Right hindlimb (tissue), 1 donor: ENCODE measurements around the gene MOB3B.
A peak's percentile ranks its signal among the peaks of the same experiment; 100 is the strongest.

ENCODE experiments used
- DNase-seq: peaks from one replicate; pipeline ENCODE4 v3.0.0-alpha.2; 2018

The MOB3B gene

DNA sequence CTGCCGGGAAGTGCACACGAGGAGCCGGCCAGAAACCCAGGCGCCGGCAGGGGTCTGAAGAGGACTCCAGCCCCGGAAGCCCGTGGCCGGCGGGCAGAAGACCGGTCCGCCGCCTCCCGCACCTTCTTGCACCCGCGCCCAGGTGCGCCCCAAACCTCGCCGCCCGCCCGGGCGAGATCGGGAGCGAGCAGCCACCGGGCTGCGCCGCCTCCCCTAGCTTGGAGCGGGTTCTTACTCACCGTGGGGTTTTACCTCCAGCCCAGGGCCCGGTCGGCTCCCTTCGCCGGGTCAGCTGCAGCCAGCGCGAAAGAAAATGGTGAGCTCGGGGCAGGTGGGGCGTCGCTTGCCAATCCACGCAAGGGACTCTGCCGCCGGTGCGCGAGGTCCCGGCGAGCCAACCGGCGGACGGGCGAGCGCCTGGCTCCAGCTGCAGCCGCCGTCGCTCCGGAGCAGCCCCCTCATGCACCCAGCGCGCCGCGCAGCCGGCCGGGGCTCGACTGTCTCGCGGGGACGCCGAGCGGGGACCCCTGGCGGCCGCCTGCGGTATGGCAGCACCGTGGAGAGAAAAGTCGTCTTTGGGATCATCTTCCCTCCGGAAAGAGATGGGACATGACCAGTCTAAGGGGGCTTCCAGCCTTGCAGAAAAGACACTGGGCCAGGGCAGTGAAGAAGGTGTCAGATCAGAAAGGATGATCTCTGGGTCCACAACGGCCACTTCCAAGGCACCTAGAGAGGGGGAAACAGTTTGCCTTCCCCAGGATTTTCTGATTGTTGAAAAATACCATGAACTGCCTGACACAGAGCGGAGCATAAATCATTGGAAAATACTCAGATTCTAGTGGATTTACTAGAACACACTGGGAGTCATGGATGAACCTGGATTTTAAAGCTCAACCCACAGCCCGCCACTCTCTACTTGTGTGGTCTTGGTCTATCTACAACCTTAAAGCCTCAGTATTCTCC is at the start of gene MOB3B:
MOB3B (minus strand) TSS at position 499 of the 963 bp plus-strand sequence. CDS start 74,264 bp downstream, outside the sequence.
- peak; percentile 90 for DNase-seq

DNA sequence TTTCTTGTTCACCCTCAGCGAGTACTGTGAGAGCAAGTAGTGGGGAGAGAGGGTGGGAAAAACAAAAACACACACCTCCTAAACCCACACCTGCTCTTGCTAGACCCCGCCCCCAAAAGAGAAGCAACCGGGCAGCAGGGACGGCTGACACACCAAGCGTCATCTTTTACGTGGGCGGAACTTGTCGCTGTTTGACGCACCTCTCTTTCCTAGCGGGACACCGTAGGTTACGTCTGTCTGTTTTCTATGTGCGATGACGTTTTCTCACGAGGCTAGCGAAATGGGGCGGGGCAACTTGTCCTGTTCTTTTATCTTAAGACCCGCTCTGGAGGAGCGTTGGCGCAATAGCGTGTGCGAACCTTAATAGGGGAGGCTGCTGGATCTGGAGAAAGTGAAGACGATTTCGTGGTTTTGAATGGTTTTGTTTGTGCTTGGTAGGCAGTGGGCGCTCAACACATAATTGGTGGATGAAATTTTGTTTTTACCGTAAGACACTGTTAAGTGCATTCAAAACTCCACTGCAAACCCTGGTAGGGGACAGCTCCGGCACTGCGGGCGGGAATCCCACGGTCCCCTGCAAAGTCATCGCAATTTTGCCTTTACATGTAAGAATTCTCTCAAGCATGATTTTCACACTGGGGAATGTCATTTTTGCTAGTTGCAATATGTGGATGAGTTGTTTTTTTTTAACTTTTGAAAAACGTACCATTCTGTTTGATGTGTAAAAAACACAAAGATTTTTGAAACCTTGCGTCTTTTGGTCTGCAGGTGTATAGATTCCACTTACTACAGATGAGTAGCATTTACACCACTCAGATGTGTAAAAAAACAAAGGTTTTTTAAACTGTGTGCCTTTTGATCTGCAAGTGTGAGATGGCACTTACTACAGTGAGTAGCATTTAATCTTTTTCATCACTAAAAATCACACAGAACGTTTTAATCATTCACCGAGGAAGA is 44.3 kb upstream of the MOB3B start:
- peak; percentile 94 for DNase-seq

DNA sequence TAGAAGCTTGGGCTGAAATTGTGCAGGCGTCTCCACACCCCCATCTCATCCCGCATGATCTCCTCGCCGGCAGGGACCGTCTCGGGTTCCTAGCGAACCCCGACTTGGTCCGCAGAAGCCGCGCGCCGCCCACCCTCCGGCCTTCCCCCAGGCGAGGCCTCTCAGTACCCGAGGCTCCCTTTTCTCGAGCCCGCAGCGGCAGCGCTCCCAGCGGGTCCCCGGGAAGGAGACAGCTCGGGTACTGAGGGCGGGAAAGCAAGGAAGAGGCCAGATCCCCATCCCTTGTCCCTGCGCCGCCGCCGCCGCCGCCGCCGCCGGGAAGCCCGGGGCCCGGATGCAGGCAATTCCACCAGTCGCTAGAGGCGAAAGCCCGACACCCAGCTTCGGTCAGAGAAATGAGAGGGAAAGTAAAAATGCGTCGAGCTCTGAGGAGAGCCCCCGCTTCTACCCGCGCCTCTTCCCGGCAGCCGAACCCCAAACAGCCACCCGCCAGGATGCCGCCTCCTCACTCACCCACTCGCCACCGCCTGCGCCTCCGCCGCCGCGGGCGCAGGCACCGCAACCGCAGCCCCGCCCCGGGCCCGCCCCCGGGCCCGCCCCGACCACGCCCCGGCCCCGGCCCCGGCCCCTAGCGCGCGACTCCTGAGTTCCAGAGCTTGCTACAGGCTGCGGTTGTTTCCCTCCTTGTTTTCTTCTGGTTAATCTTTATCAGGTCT is 43.5 kb upstream of the MOB3B start, which contains the start of gene C9orf72:
C9orf72 (minus strand) TSS at position 564 of the 716 bp plus-strand sequence. CDS start 6,361 bp downstream, outside the sequence.
- peak; percentile 91 for DNase-seq

DNA sequence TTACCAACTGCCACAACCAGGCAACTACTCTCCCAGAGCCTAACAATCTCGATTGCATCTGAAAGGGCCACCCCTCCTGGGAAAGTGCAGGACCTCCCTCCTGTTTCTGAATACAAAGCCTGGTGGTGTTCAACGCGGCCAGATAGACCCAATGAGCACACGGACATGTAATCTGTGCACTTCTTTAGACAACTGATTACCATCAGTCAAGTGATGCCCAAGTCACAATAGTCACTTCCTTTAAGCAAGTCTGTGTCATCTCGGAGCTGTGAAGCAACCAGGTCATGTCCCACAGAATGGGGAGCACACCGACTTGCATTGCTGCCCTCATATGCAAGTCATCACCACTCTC is 42.9 kb upstream of the MOB3B start:
- no peak for DNase-seq

DNA sequence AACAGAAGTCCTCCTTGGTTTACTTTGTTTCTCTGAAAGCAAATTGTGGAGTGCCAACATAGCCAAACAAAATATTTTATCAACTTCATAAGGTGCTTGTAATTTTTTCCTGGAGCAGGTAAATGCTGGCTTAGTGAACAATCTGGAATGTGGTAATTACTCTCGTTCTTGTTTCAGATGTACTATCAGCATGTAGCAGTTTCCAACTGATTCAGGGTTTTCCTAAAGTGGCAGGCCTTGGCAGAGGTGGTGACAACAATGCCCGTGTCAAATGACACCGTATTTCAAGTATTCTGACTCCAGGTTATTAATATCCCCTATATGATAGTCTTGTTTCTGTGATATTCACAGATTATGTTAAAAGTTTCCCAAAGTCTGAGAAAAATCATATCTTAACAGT is 42.4 kb upstream of the MOB3B start:
- DNase-seq, result no peak

DNA sequence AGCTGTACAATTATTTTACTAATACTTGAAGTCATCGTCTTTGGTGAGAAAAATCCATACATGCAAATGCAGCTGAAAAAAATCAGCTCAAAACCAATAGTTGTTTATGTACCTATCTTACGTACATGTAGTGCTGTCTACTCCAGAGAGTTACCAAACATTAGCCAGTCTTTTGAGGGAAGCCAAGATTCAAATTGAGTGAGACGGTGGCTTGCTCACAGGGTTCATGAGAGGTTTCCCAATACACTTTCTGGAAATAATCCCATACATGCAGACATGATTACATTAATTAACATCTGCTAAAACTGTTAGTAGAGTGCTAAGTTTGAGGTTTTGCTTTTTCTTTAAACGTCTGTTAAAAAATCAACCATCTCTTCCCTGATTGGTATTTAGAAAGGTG is 41.4 kb upstream of the MOB3B start:
- DNase-seq, result no peak

DNA sequence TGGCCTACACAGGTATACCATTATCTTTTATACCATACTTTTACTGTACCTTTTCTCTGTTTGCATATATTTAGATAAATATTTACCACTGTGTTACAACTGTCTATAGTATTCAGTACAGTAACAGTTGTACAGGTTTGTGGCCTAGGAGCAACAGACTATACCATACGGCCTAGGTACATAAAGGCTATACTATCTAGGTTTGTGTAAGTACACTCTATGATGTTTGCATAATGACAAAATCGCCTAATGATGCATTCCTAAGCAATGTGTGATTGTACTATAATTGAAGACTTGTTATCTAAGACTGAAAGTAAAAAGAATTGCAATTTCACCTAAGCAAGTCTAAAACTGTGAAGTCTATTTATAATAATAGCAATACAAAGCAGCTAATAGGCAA is 39.8 kb upstream of the MOB3B start:
- DNase-seq, result no peak

DNA sequence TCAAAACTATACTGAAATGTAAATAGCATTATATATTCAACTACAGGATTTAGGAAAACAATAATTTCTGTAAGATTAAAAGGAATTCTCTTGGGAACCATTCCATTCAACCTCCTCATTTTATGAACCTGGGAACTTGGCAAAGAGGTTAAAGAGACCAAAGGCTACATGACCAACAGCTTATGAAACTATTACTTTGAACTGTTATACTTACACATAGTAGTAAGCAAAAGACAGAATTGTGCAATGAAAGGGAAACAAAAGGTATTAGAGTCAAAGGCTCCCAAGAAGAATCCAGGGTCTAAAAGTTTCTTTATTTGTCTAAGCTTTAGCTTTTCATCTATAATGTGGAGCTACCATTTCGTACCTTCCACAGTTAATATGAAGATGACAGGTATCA is 36.5 kb upstream of the MOB3B start:
- DNase-seq, result no peak

DNA sequence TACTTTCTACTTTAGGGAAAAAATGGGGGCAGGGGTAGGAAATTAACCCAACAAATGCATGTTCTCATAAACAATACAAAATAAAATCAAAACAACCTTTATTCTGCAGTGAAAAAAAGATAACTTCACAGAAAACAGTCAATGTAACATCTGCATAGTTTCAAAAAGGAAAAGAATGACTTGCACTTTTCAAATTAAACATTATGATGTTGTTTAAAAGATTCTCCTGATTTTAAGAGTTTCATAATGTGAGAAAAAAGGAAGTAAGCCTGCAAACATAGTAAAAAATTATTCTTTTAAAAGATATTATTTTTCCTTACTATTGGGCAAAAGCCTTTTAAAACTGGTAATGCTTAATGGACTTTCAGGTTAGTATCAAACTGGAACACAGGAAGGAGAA is 36.1 kb upstream of the MOB3B start:
- DNase-seq, result no peak

DNA sequence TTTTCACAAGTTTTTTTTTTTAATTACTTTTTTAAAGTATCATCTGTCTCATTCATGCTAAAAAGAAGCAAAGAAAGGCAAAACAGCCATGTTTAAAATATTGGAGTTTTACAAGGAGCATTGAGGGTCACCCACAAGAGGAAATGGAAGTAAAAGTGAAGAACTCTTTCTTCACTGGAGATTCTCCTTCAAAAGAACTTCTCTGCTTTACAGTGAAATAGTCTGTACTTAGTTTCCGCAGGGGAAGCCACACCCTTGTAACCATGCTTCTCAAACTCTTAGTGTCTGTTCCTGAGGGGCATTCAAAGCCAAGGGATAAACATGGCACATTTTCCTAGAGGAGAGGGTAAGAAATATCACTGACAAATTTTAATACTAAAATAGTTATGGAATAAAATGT is 35.1 kb upstream of the MOB3B start:
- DNase-seq, result no peak

DNA sequence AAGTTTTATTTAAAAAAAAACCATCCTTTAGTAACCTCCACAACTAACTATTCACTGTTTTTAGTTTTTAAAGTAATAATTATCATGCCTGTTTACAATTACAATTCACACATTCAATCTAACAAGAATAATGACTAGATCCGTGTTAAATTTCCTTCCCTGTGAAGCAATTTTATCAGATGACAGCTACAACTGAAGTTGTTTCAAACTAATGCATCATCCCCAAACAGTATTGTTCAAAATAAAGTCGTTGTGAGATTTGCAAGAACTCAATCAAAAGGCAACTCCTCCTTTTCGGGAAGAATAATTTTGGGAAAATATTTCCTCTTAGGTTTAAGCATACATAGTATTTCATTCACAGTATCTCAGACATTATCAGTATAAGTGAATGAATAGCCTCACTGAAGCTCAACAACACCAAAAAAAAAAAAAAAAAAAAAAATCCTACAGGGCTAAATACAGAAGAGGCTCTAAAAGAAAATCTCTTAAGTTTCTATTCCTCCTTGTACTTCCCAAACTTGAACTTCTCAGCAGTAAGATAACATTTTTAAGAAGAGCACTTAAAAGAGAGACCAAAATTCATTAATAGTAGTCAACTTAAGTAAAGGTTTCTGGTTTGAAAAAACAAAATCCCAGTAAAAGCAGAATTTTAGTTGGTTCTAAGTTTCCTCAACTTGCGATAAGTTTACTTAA is 34.3 kb upstream of the MOB3B start:
- no peak for DNase-seq

DNA sequence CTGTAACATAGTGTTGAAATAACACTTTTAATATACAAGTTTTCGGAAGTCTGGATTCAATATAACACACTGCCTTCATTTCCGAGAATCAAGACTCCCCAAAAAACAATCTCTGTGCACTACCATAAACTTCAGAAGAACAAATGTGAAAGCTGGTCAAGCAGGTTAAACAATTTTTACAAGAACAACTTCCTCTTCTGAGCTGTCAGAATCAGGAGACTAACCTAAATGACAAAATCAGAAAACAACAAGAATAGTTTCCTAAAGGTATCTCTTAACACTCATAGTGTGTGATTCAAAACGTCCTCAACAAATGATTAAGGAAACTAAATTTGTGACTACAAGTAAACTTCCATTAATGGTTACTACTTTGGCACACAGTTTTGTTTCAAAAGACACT is 32.1 kb upstream of the MOB3B start:
- no peak for DNase-seq

DNA sequence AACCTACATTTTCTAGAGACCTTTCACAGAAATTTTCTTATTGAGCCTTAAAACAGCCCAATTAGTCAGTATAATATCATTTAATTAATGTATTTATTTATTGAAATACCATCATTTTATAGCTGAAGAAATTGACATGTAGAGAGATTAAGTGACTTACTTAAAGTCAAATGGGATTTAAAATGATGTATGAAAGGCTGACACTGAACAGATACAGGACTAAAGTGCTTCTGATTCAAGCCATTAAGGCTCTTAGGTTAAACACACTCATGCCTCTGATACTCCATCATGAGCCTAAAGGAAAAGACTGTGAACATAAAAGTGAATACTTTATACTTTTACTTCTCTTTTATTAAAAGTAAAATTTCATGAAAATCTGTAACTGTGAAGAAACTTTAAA is 30.8 kb upstream of the MOB3B start:
- no peak for DNase-seq

DNA sequence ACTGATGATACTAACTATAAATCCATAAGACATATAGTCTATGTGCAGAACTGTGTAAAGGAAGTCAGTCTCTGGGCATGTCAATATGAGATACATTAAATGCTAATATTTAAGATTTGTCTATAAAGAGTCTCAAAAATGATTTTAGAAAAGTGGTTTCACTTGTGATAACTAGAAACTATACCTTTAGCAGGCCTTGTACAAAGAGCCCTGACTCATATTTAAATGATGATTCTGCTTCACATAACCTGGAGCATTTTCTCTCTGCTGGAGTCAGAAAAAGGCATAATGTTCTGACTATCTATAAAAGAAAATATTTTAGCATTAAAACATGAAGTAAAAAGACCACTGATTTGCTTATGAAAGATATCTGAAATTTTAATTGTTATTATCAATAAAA is 28.7 kb upstream of the MOB3B start:
- DNase-seq, result no peak

DNA sequence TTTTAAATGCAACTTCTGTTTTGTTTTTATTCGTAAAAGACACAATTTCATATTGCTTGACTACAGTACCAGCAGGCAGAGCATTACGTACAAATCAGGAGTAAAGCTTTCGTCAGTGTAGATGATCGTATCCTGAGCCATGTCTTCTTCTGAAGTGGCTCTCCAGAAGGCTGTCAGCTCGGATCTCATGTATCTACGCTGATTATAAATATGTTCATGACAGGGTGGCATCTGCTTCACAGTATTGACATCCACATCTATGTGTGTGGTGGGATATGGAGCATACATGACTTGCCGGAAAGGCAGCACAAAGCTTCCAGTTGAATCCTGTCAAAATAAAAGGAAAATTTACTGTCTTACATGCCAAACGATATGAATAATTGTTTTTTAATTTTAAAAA is 26.9 kb upstream of the MOB3B start:
- DNase-seq, result no peak

DNA sequence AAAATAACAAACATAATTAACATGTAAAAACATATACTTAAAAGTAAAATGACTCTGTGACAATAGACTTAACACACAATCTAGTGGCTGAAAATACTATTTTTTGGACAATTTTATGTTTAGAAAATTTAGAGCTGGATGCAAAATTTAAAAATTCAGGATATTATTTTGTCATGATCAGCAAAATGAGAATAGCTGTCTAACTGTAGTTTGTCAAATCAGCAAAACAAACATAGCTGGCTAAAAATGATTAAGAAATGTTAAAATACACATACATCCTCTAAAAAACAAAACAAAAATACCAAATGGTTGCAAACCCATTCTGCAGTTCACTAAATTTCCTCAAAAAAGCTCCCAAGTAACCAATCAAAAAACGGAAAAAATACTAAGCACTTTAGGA is 25.1 kb upstream of the MOB3B start:
- DNase-seq, result no peak

DNA sequence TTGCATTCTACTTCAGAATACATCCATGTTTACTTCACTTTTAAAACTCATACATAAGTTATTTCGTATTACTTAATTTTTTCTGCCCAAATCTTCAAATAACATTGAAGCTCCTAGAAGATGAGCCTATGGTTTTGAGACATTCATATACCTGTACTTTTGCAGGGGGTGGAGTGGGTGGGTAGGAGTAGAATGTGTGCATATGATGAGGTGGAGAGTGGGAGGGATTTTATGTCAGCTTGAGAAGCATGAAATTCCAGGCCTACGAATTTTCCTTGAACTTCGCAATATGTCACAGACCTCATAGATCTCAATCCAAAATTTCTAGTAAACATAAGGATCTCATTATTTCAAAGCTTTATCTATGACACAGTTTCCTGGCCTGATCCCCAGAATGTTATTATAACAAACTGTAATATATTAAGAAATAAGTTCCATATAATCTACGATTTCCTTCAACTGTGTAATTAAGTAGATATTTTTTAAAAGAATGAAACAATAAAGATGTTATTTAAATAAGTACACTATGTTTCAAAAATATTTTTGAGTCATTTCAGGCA is 19.7 kb upstream of the MOB3B start:
- no peak for DNase-seq

DNA sequence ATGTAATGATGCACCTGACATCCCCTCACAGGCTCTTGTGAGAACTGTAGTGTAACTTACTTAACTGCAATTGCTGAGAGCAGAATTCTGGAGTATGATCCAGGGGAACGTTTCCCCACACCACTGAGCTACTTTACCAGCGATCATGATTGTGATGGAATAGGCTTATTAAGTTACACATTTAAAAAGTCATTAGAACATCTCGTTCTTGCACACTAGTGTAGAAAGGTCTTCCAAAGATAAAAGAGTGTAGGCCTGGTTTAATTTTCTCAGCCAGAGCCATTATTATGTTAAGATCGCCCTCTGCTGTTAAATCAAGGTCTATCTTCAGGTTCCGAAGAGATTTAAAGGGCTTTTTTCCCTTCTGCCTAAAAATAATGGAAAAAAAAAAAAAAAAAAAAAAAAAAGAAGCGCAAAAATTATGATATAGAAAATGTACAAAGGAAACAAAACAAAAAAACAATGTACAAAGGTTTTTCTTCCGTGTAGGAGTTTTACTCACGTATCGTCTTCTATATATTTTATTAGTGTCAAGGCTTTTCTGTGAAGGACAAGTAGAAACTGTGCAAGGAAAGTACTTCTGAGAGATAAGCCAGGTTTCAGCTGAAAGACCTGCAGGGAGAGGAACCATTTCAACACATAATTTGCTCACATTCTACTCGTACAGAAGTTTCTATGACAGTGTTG is 18.6 kb upstream of the MOB3B start:
- no peak for DNase-seq

DNA sequence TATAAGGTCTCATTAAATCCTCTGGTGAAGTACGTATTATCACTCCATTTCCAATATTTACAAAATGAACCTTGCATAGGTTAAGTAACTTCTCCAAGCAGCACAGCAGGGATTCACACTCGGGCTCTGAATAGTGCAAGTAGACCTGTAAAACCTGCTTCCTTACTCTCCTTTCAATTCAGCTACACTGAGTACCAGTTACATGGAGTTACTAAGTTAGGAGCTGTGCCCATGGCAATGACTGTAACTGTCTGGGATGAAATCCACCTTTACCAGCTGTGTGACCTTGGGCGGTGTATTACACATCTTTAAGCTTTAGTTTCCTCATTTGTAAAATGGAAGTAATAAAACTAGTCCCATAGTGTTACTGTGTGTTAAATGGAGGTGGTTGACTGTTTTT is 15.9 kb upstream of the MOB3B start:
- DNase-seq, result no peak

DNA sequence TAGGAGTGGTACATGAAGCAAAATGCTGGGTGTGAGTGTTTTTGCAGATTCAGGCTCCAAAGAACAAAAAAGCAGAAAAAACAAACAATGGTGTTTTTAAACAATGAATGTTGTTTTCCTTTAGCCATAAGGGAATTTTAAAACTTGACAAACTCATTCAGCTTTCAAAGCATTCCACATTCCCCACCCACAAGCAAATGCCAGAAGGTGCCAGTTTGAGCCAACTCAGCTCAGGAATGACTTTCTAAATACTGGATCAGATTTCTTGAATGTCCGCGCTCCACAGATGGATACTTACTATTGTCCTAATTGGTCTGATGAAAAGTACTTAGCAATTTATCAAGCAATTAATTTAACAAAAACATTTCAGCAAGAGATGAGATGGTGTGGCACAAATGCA is 12.9 kb upstream of the MOB3B start:
- DNase-seq, result no peak

DNA sequence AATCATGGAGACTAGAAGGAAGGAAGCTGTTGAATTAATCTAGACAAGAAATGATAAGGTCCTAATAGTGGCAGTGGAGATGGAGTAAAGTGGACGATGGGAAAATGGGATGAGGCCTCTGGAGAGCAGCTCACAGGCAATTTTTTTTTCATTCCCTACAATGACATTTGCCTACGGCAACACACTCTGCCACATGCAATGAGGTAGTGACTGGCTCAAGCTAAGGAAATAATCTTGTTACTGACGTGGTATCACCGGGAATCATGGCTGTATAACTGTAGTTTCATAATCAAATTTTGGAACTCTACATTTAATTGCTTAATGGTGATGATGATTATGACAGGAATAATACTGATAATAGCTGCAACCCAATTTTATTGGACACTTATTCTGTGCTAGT is 12.1 kb upstream of the MOB3B start:
- DNase-seq, result no peak
